Embryonic facial prominence (tissue), 1 donor: ENCODE data around the gene MDM2.

Experiments used
- DNase-seq: peaks from one replicate; pipeline ENCODE4 v3.0.0-alpha.2; 2016; ENCODE audit errors: extremely low spot score

MDM2 gene

GRCh38 chr12:68877583-68877982 is 69.6 kb downstream of the MDM2 start:
- DNase-seq: no peak

GRCh38 chr12:68878283-68878682 is 70.3 kb downstream of the MDM2 start:
- DNase-seq: no peak

- DNase-seq: no peak
Measured at GRCh38 chr12:68878846-68879245, 70.9 kb downstream of the MDM2 start.

GRCh38 chr12:68880660-68881325 is 72.8 kb downstream of the MDM2 start:
- no peak for DNase-seq

GRCh38 chr12:68882251-68882964 is 74.4 kb downstream of the MDM2 start:
- DNase-seq: no peak

GRCh38 chr12:68883151-68883550 is 75.2 kb downstream of the MDM2 start:
- no peak for DNase-seq

GRCh38 chr12:68884251-68884650 is 76.3 kb downstream of the MDM2 start:
- DNase-seq: no peak

- no peak for DNase-seq
Measured at GRCh38 chr12:68885381-68885780, 77.4 kb downstream of the MDM2 start.

- no peak for DNase-seq
Measured at GRCh38 chr12:68886636-68887572, 78.9 kb downstream of the MDM2 start.

GRCh38 chr12:68887641-68888040 is 79.7 kb downstream of the MDM2 start:
- no peak for DNase-seq

- no peak for DNase-seq
Measured at GRCh38 chr12:68888243-68888642, 80.3 kb downstream of the MDM2 start.

GRCh38 chr12:68890701-68891113 is 82.7 kb downstream of the MDM2 start:
- no peak for DNase-seq

GRCh38 chr12:68891141-68891540 is 83.2 kb downstream of the MDM2 start:
- DNase-seq: no peak

GRCh38 chr12:68893201-68893600 is 85.2 kb downstream of the MDM2 start:
- no peak for DNase-seq

GRCh38 chr12:68893741-68894140 is 85.8 kb downstream of the MDM2 start:
- no peak for DNase-seq

- no peak for DNase-seq
Measured at GRCh38 chr12:68894276-68894855, 86.4 kb downstream of the MDM2 start.

- no peak for DNase-seq
Measured at GRCh38 chr12:68896881-68897540, 89.0 kb downstream of the MDM2 start.

- DNase-seq: no peak
Measured at GRCh38 chr12:68899251-68899771, 91.3 kb downstream of the MDM2 start.

- no peak for DNase-seq
Measured at GRCh38 chr12:68900241-68900640, 92.3 kb downstream of the MDM2 start.
